Measurements from ENCODE around the gene ZNF763.
"Not testable (repeated sequence)": the region's sequence is repeated elsewhere in the genome, so short reads cannot be mapped to it uniquely, and the experiment has no call there.

The ZNF763 gene

GRCh38 chr19:11973019-11973810 lies 8.4 kb downstream of the ZNF763 start:
- no peak for DNase-seq

DNA sequence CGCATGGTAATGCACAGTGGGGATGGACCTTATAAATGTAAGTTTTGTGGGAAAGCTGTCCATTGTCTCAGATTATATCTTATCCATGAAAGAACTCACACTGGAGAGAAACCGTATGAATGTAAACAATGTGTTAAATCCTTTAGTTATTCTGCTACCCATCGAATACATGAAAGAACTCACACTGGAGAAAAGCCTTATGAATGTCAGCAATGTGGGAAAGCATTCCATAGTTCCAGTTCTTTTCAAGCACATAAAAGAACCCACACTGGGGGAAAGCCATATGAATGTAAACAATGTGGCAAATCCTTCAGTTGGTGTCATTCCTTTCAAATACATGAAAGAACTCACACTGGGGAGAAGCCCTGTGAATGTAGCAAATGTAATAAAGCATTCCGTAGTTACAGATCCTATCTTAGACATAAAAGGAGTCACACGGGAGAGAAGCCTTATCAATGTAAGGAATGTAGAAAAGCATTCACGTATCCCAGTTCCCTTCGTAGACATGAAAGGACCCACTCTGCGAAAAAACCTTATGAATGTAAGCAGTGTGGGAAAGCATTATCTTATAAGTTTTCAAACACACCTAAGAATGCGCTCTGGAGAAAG lies 13.8 kb downstream of the ZNF763 start:
- DNase-seq, result no peak

- no peak for DNase-seq
Observed at GRCh38 chr19:11979527-11979926, 14.7 kb downstream of the ZNF763 start.

DNA sequence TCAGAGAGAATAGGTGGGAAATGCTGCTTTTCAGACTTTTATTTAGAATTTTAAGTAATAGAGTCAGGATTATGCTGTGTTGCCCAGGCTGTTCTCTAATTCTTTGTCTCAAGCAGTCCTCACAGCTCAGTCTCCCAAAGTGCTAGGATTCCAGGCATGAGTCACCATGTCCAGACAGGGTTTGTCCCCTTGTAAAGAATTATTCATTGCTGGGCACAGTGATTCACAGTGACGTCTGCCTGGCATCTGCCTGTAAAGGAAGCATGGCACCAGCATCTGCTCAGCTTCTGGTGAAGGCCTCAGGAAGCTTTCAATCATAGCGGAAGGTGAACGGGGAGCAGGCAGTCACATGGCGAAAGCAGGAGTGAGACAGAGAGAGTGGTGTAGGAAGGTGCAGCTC lies 17.7 kb downstream of the ZNF763 start:
- no peak for DNase-seq

DNA sequence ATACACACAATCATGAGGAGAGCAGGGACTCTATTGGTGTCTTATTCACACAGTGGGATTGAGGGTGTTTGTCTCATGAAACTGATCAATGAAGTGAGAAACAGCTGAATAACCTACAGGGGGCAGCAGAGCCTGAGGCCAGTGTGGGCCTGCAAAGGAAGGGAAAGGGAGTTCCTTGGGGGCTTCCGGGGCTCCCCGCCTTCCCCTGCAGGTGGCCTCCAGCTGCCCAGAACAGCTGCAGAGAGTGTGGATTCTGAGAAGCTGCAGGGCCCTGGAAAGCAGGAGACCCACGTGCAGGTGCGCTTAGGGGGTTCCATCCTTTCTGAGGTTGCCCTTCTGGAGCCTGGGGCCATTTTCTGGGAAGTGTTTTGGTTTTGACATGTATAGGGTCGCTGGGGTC lies 20.1 kb downstream of the ZNF763 start:
- DNase-seq, result no peak

DNA sequence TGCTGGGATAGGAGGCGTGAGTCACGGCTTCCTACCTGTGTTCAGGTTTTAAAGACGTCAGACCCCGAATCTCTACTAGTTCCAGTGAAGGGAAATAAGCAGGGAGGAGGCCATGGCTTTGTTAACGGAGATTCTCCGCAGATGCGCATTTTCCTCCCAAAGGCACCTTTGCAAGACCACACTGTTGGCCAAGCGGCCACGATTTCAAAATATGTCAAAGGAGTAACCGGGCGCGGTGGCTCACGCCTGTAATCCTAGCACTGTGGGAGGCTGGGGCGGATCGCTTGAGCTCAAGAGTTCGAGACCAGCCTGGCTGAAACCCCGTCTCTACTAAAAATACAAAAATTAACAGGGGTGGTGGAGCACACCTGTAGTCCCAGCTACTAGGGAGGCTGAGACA lies 21.9 kb downstream of the ZNF763 start:
- DNase-seq, result no peak

- DNase-seq, result peak; percentile 95
Observed at GRCh38 chr19:11987405-11988281, 22.8 kb downstream of the ZNF763 start.

- DNase-seq, result no peak
Observed at GRCh38 chr19:11989112-11989456, 24.2 kb downstream of the ZNF763 start.

- DNase-seq, result not testable (repeated sequence)
Observed at GRCh38 chr19:11991921-11992320, 27.1 kb downstream of the ZNF763 start.

- no peak for DNase-seq
Observed at GRCh38 chr19:11995174-11995573, 30.3 kb downstream of the ZNF763 start.

DNA sequence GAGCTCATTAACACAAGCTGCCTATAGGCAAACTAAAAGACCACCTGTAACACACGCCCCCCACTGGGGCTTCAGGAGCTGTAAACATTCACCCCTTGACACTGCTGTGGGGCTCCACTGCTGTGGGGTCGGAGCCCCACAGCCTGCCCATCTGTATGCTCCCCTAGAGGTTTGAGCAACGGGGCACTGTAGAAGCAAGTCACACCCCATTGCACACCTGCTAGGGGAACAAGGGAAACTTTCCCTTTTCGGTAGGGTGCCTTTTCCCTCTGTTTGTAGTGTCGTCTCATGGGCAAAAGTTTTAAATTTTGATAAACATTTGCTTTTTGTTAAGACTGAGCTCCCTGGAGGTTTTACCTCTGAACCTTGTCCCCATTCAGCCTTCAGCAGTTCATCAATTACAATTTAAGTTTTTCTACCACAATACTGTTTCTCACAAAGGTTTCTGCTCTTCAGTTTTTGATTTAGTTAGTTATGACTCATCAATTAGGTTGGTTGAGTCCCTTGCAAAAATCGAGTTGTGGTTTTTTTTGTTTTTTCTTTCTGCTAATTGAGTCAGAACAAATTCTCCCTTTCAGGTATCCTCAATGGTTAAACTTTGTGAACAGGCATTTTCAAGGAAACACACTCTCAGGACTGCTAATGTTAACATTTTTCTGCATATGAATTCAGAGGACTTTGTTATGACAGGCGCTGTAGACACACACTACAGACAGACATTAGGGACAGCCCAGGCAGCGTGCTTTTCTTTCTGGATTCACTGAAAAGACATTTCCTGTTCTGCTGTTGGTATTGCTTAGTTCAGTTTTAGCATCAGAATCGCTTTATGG lies 35.5 kb downstream of the ZNF763 start:
- no peak for DNase-seq

DNA sequence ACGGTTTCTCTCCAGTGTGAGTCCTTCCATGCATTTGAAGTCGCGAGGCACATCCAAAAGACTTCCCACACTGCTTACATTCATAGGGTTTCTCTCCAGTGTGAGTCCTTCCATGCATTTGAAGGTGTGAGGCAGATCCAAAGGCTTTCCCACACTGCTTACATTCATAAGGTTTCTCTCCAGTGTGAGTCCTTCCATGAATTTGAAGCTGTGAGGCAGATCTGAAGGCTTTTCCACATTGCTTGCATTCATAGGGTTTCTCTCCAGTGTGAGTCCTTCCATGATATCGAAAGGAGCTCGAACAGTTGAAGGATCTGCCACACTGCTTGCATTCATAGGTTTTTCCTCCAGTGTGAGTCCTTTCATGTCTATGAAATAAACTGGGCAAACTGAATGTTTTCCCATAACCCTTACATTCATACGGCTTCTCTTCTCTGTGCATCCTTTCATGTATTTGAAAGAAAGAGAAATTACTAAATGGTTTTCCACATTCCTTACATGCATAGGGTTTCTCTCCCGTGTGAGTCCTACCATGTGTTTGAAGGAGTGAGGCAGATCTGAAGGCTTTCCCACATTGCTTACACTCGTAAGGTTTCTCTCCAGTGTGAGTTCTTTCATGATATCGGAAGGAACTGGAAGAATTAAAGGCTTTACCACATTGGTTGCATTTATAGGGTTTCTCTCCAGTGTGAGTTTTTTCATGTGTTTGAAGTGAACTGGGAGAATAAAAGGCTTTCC lies 50.3 kb downstream of the ZNF763 start:
- no peak for DNase-seq

DNA sequence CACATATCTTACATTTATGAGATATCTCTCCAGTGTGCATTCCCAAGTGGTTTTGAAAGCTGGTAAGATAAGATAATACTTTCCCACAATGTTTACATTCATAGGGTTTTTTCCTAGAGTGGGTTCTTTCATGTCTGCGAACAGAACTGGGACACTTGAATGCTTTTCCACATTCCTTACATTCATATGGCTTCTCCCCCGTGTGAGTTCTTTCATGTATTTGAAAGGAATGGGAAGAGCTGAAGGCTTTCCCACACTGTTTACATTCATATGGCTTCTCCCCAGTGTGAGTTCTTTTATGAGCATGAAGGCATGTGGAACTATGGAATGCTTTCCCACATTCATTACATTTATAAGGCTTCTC lies 50.9 kb downstream of the ZNF763 start:
- DNase-seq, result no peak

Data from NCI-H2029 (cell line).